Inflammatory macrophage treated with lipopolysaccharide for 4 hours (primary cell): ENCODE measurements around the gene PGM5.
A peak's percentile ranks its signal among the peaks of the same experiment; 100 is the strongest.
"Not testable (repeated sequence)": the region's sequence is repeated elsewhere in the genome, so short reads cannot be mapped to it uniquely, and the experiment has no call there.

Experiments used
- DNase-seq: peaks from one replicate; pipeline ENCODE4 v3.0.0-alpha.2; 2020

PGM5 gene

DNA sequence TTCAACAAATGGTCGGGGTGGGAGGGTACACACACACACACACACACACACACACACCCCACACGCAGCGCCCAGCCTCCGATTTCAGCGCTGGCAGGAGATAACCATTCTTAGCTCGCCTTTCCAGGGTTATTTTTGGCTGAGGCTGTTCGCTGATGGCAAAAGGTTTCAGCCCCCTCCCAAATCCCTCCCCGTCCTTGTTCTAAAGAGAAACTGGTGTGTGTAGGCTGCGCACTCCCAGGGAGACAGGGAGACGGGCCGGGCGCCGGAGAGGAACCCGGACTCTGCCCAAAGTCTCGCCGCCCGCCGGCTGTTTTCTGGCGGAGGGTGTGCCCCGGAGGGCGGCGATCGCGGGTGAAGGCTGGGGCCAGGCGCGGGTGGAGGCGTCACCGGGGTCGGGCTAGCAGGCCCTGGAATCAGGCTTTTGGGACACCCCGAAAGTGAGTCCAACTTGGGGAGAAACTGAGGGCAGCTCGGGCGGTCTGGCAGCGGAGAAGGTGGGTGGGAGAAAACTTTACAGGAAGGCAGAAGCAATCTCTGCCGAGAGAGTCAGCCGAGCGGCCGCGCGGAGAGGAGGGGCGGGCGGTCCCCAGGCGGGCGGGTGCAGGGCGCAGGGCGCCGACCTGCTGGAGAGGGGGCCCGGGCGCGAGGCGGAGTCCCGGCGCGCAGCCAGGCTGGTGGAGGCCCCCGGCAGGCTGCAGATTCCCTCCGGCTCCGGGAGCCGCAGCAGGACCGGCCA is at the start of gene PGM5:
Gene PGM5, plus strand, starts transcription at position 232 of the 739 bp plus-strand sequence. CDS start 517 bp downstream, outside the sequence.
- peak; percentile 26 for DNase-seq

GRCh38 chr9:68307127-68307526 is 49.3 kb upstream of the PGM5 start:
- not testable (repeated sequence) for DNase-seq

DNA sequence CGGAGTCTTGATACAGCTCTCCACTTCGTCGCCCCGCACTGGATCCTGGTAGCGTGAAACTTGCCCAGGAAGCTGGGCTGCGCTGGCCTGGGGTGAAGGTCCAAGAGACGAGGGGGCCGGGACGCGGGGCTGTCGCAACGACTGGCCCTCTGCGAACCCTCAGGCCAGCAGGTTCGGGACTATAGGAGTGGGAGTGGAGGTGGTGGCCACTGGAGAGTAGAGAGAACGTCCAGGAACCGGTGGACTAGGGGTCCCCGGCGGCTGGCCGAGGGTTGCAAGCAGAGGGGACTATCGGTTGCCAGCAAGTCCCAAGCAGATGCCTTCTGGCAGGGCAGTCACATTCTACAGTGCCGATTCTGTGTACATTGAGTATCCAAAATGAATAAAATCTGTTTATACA is 48.8 kb upstream of the PGM5 start:
- DNase-seq = not testable (repeated sequence)

- DNase-seq = not testable (repeated sequence)
These were observed 45.2 kb upstream of the PGM5 start for GRCh38 chr9:68311208-68311607.

DNA sequence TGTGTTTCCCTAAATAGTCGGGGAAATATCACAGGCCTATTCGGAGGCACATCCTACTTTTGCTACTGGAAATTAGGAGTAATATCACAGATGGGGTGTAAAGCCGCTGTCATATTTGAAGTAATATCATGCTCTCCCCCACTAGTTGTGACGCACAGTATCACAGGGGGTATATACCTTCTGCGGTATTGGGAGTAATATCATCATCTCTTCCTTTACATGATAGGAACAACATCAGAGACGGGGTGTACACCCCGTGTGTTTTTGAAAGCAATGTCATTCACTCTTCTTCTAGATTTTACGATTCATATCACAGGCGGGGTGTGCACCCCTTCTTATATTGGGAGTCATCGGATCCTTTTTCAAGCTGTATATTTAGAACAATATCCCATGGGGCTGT is 38.2 kb upstream of the PGM5 start:
- DNase-seq = not testable (repeated sequence)

- not testable (repeated sequence) for DNase-seq
These were observed 32.7 kb upstream of the PGM5 start for GRCh38 chr9:68323749-68324148.

GRCh38 chr9:68324518-68324917 is 31.9 kb upstream of the PGM5 start:
- DNase-seq = not testable (repeated sequence)

DNA sequence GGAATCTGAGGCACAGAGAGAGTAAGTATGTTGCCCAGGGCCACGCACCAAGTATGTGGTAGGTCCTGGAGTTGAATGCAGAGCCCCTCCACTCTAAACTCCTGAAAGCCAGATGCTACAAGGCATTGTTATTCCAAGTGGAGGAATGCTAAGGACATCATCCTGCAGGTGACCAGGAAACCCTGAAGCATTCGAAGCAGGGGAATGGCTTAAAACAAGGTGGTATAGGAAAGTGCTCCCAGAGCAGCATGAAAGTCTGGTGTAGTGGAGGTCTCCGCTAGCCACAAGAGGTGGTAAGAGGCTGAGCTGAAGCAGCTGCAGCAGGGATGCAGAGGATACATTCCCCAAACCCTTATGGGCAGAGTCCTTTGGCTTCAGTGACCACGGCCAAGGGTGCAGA is 27.3 kb upstream of the PGM5 start:
- not testable (repeated sequence) for DNase-seq

DNA sequence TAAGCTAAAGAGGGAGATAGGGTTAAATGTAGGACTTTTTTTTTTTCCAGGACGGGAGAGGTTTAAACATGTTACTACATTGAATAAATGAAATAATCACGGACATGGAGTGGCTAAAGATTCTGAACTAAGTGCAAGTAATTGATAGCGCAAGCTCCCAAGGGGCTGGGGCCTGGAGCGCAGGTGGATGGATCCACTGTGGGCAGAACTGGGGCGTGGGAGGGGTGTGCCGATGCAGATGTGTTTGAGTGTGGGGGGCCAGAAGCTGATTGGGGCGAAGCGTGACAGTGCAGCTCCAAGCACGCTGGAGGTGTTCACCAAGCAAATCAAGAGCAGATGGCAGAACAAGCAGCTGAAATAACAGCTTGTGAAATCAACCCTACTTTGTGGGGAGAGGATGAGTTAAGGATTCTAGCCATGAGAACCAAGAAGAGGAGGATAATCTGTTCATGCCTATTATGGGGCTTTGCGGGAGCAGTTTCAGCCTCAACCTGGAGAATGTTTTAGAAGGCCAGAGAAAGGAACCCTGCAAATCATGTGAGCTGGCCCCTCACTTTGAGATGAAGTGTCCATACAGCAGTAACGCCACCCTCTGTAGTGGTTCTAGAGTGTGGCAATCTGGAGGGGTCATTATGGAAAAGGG is 25.8 kb upstream of the PGM5 start:
- DNase-seq = not testable (repeated sequence)

GRCh38 chr9:68332122-68332521 is 24.3 kb upstream of the PGM5 start:
- DNase-seq = not testable (repeated sequence)

GRCh38 chr9:68335935-68336334 is 20.5 kb upstream of the PGM5 start:
- DNase-seq = not testable (repeated sequence)

GRCh38 chr9:68336639-68337339 is 19.6 kb upstream of the PGM5 start:
- not testable (repeated sequence) for DNase-seq

DNA sequence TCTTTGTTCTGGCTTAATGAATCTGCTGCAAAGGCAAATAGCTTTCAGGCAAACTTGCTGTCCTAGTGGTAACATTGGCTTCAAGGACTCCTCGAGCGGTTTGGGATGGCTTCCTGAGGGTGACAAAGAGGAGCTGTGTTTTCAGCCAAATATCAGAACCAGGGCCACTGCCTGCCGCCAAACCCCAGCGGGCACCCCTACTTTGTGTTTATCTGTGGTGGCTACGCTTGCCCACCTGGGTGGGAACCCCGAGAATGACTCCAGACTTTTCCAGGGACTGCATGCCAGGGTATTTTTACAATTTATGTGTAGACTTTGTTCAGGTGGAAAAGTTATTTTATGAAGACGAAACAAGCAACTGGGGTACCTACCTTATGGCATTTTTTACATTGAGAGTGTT is 18.4 kb upstream of the PGM5 start:
- DNase-seq = not testable (repeated sequence)

DNA sequence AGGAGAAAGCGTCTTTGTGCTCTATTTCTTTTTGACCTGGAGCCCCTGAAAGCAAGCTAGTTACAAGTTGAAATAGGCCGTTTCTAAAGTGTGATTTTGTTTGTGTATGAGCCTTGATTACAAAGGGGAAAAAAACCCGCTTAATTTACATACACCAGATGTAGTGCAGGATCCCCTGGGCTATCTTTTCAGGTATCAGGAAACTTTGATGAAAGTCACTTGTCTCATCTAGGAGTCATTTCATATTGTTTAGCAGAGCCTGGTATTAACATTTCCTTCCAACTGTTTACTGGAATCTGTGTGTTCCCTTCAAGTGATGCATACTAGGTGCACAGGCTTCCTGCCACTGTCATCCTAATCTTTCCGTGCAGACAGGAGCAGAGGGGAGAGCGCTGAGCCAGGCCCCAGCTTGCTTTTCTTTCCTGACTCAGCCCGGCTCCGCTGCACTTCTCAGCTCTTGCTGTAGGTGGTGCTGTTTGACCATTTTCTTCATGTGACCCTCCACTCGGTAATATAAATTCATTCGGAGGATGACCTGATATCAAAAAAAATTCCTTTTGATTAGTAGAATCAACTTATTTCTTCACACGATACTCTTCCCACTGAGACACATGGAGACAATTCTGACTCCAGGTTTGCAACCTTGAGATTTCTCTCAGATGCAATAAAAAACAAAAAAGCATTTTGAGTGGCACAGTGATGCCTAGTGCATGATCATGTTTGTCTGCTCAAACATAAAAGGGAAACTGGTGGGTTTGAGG is 14.0 kb upstream of the PGM5 start:
- DNase-seq = not testable (repeated sequence)

- not testable (repeated sequence) for DNase-seq
These were observed 13.2 kb upstream of the PGM5 start for GRCh38 chr9:68343242-68343641.

DNA sequence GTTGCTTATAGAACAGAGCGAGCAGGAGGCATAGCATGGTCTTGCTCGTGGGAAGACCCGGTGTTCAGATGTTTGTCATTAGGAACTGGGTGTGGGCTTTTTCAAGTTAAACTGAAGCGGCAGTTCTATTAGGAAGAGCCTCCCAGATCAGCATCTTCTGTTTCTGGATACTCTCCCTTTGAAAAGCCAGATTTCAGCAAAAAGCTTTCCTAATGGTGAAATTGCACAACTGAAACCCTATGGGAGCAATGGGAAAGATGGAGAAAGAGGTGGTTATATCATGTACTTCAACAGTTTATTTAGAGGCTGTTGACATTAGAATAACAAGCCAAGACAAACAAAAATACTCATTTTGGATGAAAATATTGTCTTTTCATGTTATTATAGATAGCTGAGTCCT is 12.4 kb upstream of the PGM5 start:
- not testable (repeated sequence) for DNase-seq

DNA sequence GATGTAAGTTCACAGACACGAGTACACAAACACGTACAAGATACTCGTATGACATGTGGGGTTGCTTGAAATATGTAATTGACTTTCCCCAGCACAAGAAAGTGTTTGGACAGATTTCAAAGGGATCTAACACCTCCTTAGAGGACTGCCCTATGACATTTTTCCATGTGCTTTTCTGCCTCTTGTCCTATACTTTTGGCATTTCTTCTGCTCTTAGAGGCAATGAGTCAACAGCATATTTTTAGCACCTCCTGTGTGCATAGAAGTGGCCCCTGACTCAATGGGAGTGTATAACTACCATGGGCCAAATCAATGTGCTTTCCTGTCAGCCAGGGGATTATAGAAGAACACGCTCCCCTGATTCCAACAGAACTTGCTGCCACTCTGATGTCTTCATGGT is 4.7 kb upstream of the PGM5 start:
- DNase-seq = not testable (repeated sequence)

- DNase-seq = not testable (repeated sequence)
These were observed 425 bp upstream of the PGM5 start for GRCh38 chr9:68355993-68356379.

GRCh38 chr9:68357119-68357714 is 806 bp downstream of the PGM5 start:
- not testable (repeated sequence) for DNase-seq

DNA sequence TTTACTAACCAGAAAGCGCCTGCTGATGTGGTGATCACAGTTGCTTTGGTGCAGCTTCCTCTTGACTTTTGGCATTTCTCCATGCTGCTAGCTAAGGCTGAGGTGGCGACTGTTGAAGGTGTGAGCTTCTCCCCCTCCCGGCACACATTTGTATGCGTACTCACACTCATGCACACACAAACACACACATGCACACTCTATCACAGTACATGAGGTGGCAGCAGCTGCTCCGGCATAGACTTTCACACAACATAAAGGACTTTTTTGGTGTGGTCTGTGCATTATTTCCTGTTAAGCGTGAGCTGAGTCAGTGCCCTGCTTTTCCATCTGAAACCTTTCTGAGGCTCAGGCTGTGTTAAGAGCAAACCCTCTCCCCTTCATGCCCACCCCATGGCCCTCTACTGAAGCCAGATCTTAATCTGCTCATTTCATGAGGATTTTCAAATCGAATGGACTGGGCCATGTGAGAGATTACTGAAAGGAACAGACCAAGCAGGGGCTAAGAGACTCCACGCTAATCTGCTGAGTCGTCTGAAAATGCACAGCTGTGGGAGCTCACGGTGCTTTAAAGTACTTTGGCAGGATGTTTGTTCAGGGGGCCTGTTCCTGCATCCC is 10.6 kb downstream of the PGM5 start:
- not testable (repeated sequence) for DNase-seq

GRCh38 chr9:68375789-68376188 is 19.4 kb downstream of the PGM5 start:
- DNase-seq = not testable (repeated sequence)

DNA sequence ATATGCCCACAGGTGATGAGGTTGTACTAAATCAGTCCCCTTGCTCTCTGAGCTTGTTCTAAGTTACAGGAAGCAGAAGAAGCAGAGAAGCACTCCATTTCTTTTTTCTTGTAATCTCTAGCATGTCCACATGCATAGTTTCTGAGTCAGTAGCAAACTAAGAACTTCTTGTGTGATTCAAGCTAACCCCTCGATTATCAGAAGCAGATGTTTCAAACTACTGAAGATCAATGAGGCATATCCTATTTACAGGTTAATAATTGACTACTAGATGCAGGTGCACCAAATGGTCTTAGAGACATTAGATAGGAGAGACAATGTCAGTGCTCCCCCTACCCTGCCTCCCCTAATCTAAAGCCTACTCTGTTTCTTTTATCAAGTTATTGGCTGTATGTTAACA is 21.3 kb downstream of the PGM5 start:
- not testable (repeated sequence) for DNase-seq
